Small intestine (tissue), 16 donors: ENCODE results near the gene SCAANT1. TPM values are rescaled to one million over a fixed set of nuclear protein-coding genes. Genes with fewer than 3 reads are reported as not detected.

ENCODE experiments used
- DNase-seq, 2 donors: peaks; one replicate each; pipeline versions ENCODE4 v3.0.0 to v3.0.0-alpha.2; 2013
- FAIRE-seq: peaks from 2 replicates; lab custom pipeline; 2012; peaks lifted over from hg19 to GRCh38; lab: Jason Lieb, UNC
- H3K27ac ChIP-seq, 3 donors: one replicate each; pipeline ENCODE4 v1.5.1; 2013; ENCODE audit warnings: low read length in 2 of 3, mild to moderate bottlenecking in 2 of 3, control low read depth in 1 of 3, inconsistent platforms in 1 of 3, low read depth in 1 of 3, moderate library complexity in 1 of 3
- H3K27me3 ChIP-seq, 3 donors: one replicate each; pipeline ENCODE4 v1.6.1; 2013; ENCODE audit warnings: low read length in 3 of 3, inconsistent platforms in 1 of 3; ENCODE audit not compliant: control insufficient read depth in 3 of 3, insufficient read depth in 3 of 3
- H3K36me3 ChIP-seq, 3 donors: one replicate each; pipeline ENCODE4 v1.6.1; 2013; ENCODE audit warnings: low read length in 3 of 3, inconsistent platforms in 1 of 3, low read depth in 1 of 3, mild to moderate bottlenecking in 1 of 3, moderate library complexity in 1 of 3; ENCODE audit not compliant: control insufficient read depth in 3 of 3, insufficient read depth in 2 of 3
- H3K4me1 ChIP-seq, 3 donors: one replicate each; pipeline ENCODE4 v1.6.1; 2013; ENCODE audit warnings: low read length in 2 of 3, inconsistent platforms in 1 of 3, low read depth in 1 of 3, mild to moderate bottlenecking in 1 of 3, moderate library complexity in 1 of 3; ENCODE audit not compliant: control insufficient read depth in 3 of 3, insufficient read depth in 2 of 3
- H3K4me3 ChIP-seq, 3 donors: one replicate each; pipeline ENCODE4 v1.5.1; 2013; ENCODE audit warnings: low read length in 3 of 3, control low read depth in 1 of 3, inconsistent platforms in 1 of 3, low read depth in 1 of 3, mild to moderate bottlenecking in 1 of 3, moderate library complexity in 1 of 3
- H3K9me3 ChIP-seq, 2 donors: one replicate each; pipeline ENCODE4 v1.6.1; 2013; ENCODE audit warnings: low read depth in 1 of 2, low read length in 1 of 2; ENCODE audit not compliant: control insufficient read depth in 2 of 2, insufficient read depth in 1 of 2
- WGBS, 3 donors: extraction: QIAGEN DNeasy Blood & Tissue Kit; methylation state at CpG; one replicate each; pipeline ENCODE4 v1.1.7; 2013; 5-methylcytosine and 5-hydroxymethylcytosine counted together
- long read RNA-seq, 10 donors: transcript quantifications; one replicate each; lab custom pipeline, GENCODE V29; 2026
- polyA plus RNA-seq, 4 donors: library from polyadenylated mRNA; stranded (reverse) in 3 of 4; unstranded in 1 of 4; fragments of 200-250 nt in 3 of 4; fragments of 120-200 nt in 1 of 4; gene quantifications; one replicate each; pipeline versions ENCODE4 v1.2.1 to v1.2.3, GENCODE V29; 2013
- donor health status: healthy with polysubstance abuse.
- donor health status: control.
- donor health status: control.
- donor health status: Bipolar disorder and iron deficiency.
- donor health status: healthy.

SCAANT1 gene
- polyA plus RNA-seq = 1 to 10 TPM in 1 of 4 donors, not detected in 3; 1.1 TPM
- long read RNA-seq, donor 1 = 0 reads
- long read RNA-seq, donor 2 = 0 reads
- long read RNA-seq, donor 3, partial matches to known transcripts = 12 of 12 reads
- long read RNA-seq, donor 3, other reads (novel, unspliced or antisense) = 0 of 12 reads
- long read RNA-seq, donor 4 = 0 reads
- long read RNA-seq, donor 5 = 0 reads
- long read RNA-seq, donor 6 = 0 reads
- long read RNA-seq, donor 7 = 0 reads
- long read RNA-seq, donor 8 = 0 reads
- long read RNA-seq, donor 9 = 0 reads
- long read RNA-seq, donor 10 = 0 reads

- no peak for FAIRE-seq
- peak within 1 kb of the TSS; percentile 63 to 91 (median 89) for H3K4me3 ChIP-seq
- H3K4me1 ChIP-seq = peaks cover 2 to 7% (median 2%) of the 10 kb centered on the region in 3 donors
- peak; percentile 94 to 96 for DNase-seq
- peaks cover 0 to 16% (median 0%) of the 10 kb centered on the region in 3 donors for H3K36me3 ChIP-seq
- 0 to 1% (median 1%) methylated on average over 68 to 115 of the region's 115 CpGs for WGBS, 3 donors
- H3K9me3 ChIP-seq = no peaks in the 10 kb centered on the region
- no peaks in the 10 kb centered on the region for H3K27me3 ChIP-seq
- H3K27ac ChIP-seq = peak within 1 kb of the TSS; percentile 90 to 99 (median 93)
Measured at GRCh38 chr3:63911873-63912767, at the start of gene SCAANT1. SCAANT1 (minus strand) TSS chr3:63912383.

DNA sequence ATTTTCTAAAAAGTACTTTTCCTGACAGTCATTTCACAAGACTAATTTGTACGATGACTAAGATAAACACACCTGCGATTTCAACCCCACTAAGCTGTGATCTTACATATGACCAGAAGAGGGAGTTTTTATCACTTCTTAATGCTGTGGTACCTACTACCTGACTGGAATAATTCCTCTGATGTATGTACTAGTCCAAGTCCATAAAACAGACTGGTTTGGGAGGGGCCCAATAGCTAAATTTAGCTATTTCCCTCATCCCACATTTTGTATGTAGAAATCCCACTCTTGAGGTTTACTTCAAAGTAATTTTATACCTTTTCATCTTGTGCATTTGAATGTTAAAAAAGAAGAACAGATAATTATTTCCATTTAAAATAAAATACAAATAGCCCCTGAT, 49.7 kb upstream of the SCAANT1 start:
- Histone ChIP-seq H3K27ac (no peak overlapping the region), H3K9me3 (no peaks in the 10 kb centered on the region), H3K4me3 (no peak overlapping the region), H3K4me1 (peaks cover 4 to 23% (median 6%) of the 10 kb centered on the region in 3 donors), H3K27me3 (no peaks in the 10 kb centered on the region), H3K36me3 (peaks cover 0 to 2% (median 0%) of the 10 kb centered on the region in 3 donors)
- FAIRE-seq (no peak), DNase-seq (peak; percentile 70 to 77)
- WGBS, 3 donors = 5 to 22% (median 7%) methylated on average over 2 of the region's 2 CpGs

DNA sequence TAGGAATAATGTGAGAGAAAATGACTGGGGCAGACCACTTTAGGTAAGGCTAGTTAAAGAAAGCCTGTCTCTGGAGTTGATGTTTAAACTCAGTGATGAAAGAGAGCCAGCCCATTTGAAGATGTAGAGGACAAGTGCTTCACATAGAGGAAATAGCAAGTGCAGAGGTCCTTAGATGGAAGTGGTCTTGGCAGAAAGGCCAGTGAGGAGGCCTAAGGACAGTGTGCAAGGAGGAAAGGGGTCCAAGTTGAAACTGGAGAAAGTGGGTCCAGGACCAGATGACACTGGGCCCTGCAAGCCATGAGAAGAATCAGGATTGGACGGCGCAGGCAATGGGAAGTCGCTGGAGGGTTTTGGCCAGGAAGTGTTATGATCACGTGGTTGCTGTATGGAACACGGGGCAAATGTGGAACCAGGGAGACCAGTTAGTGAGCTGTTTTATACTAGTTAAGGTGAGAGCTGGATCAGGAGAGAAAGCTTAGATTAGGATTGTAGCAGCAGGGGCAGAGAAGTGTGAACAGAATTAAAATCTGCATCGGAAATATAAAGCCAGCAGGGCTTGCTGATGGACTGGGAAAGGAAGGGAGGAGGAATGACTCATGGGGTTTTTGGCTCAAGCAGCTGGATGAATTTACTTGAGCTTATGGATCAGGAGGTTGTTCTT, 48.0 kb upstream of the SCAANT1 start:
- DNase-seq = peak in 1 of 2 donors; percentile 47
- Histone ChIP-seq H3K27ac (peak overlapping the region in 2 of 3 donors; percentile 8 to 24), H3K27me3 (no peaks in the 10 kb centered on the region), H3K36me3 (peaks cover 0 to 9% (median 0%) of the 10 kb centered on the region in 3 donors), H3K9me3 (no peaks in the 10 kb centered on the region), H3K4me1 (peaks cover 0 to 8% (median 2%) of the 10 kb centered on the region in 3 donors), H3K4me3 (no peak overlapping the region)
- 39 to 41% (median 40%) methylated on average over 6 of the region's 6 CpGs for WGBS, 3 donors
- no peak for FAIRE-seq

DNA sequence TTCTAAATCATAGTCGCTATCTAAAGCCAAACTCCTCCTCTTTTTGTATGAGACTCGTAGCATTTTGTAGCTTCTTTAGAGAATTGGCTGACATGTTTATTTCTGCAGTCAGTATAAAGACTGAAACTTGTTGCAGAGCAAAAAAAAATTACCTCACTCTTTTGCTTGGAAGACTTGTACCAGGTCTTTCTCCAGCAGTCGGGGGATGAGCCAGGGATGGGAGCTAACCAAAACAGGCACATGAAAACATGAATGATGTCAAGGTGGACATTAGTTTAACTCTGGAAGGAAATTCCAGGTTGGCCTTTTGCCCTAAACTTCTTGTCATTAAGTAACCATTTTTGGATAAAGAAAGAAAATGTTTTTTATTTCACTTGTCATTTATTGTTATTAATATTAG, 47.0 kb upstream of the SCAANT1 start:
- WGBS, 3 donors = 59 to 87% (median 78%) methylated on average over 3 of the region's 3 CpGs
- no peak for DNase-seq
- Histone ChIP-seq H3K27me3 (no peaks in the 10 kb centered on the region), H3K4me3 (no peak overlapping the region), H3K4me1 (peaks cover 0 to 2% (median 0%) of the 10 kb centered on the region in 3 donors), H3K36me3 (peaks cover 0 to 11% (median 0%) of the 10 kb centered on the region in 3 donors), H3K9me3 (no peaks in the 10 kb centered on the region), H3K27ac (no peak overlapping the region)
- peak; percentile 26 for FAIRE-seq

DNA sequence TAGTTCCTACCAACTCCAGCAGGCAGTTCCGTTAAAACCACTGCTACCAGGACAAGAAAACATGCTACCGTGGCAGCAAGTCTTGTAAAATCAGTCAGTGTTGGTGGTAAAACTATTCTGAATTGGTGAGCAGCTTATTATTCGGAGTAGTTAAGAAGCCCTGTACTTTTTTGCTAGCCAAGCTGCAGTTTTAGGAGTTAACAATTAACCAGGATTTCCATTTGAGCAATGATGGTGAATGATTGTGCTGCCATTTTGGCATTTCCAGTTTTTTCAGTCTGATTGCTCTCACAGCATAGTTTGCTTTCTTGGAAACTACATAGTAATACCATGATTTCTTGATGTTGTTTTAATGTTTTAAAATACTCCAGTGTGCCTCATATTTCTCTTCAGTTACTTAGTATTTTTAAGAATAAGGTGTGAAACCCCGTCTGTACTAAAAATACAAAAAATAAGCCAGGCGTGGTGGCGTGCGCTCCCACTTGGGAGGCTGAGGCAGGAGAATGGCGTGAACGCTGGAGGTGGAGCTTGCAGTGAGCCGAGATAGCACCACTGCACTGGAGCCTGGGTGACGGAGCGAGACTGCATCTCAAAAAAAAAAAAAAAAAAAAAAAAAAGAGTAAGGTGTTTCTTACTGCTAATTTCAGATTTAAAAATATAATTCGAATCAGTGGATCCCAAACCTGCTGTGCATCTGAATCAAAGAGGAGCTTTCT, 43.8 kb upstream of the SCAANT1 start:
- FAIRE-seq (no peak), DNase-seq (no peak)
- no peaks in the 10 kb centered on the region for H3K27me3 ChIP-seq
- no peaks in the 10 kb centered on the region for H3K9me3 ChIP-seq
- 91 to 94% (median 92%) methylated on average over 13 of the region's 13 CpGs for WGBS, 3 donors
- no peak overlapping the region for H3K27ac ChIP-seq
- H3K36me3 ChIP-seq = peaks cover 0 to 15% (median 3%) of the 10 kb centered on the region in 3 donors
- peaks cover 0 to 2% (median 0%) of the 10 kb centered on the region in 3 donors for H3K4me1 ChIP-seq
- H3K4me3 ChIP-seq = no peak overlapping the region

DNA sequence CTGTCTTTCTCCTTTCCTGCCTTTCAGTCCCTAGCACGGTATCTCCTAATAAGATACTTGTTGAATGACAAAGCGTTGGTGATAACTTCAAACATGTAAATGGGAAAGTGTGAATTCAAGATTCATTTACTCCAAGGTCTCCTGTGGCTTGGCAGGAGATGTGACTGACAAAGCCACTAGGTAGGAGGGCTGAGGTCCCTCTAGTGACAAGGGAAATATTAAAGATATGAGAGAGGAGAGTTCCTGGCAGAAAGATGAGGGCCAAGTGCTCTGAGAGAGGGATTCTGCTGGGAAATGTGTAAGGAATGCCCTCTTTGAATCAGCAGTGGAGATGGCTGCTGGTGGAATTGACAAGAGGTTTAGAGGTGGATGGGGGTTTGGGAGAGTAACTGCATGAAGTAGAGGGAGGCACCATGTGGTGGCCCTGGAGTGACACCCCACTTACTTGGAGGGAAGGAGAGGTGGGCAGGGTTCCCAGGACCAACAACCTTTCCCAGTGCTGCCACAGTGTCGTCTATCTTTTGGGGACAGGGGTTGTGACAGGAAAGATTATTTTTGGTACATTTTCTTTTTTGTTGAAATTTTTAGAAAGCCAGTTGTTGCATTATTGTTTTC, 43.0 kb upstream of the SCAANT1 start:
- 91 to 93% (median 92%) methylated on average over 3 of the region's 3 CpGs for WGBS, 3 donors
- FAIRE-seq (no peak), DNase-seq (no peak)
- no peak overlapping the region for H3K4me3 ChIP-seq
- peaks cover 0 to 14% (median 3%) of the 10 kb centered on the region in 3 donors for H3K36me3 ChIP-seq
- peaks cover 0 to 2% (median 0%) of the 10 kb centered on the region in 3 donors for H3K4me1 ChIP-seq
- H3K9me3 ChIP-seq = no peaks in the 10 kb centered on the region
- H3K27ac ChIP-seq = no peak overlapping the region
- H3K27me3 ChIP-seq = no peaks in the 10 kb centered on the region

DNA sequence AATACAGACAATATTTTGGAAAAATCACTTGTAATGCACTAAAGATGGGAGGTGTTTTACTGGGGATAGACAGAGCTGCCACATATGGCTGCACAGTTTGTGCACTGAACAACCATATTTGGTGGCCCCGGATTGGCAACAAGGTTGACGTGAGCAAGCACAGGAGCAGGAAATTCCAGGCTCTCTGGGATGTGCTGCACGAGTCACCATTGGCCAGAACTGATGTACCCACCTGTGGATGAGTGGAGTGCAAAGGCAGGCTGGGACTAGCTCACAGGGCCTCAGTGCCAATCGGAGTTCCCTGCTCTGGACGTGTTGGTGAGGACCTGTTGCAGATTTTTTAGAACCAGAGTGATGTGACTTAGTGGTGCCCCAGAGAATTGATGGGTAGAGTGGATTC, 42.0 kb upstream of the SCAANT1 start:
- Histone ChIP-seq H3K36me3 (peaks cover 0 to 16% (median 3%) of the 10 kb centered on the region in 3 donors), H3K4me1 (no peaks in the 10 kb centered on the region), H3K9me3 (no peaks in the 10 kb centered on the region), H3K27me3 (no peaks in the 10 kb centered on the region), H3K27ac (no peak overlapping the region), H3K4me3 (no peak overlapping the region)
- no peak for FAIRE-seq
- DNase-seq = no peak
- WGBS, 3 donors = 93 to 96% (median 93%) methylated on average over 5 of the region's 5 CpGs
